CD4-positive, alpha-beta T cell treated with Interleukin-21 for 1 hour (primary cell): Measurements from ENCODE around the gene DYNC1H1.
"Not testable (repeated sequence)": the region's sequence is repeated elsewhere in the genome, so short reads cannot be mapped to it uniquely, and the experiment has no call there.

Experiments used
- DNase-seq: peaks from one replicate; pipeline ENCODE4 v3.0.0-alpha.2; 2020

The DYNC1H1 gene

DNA sequence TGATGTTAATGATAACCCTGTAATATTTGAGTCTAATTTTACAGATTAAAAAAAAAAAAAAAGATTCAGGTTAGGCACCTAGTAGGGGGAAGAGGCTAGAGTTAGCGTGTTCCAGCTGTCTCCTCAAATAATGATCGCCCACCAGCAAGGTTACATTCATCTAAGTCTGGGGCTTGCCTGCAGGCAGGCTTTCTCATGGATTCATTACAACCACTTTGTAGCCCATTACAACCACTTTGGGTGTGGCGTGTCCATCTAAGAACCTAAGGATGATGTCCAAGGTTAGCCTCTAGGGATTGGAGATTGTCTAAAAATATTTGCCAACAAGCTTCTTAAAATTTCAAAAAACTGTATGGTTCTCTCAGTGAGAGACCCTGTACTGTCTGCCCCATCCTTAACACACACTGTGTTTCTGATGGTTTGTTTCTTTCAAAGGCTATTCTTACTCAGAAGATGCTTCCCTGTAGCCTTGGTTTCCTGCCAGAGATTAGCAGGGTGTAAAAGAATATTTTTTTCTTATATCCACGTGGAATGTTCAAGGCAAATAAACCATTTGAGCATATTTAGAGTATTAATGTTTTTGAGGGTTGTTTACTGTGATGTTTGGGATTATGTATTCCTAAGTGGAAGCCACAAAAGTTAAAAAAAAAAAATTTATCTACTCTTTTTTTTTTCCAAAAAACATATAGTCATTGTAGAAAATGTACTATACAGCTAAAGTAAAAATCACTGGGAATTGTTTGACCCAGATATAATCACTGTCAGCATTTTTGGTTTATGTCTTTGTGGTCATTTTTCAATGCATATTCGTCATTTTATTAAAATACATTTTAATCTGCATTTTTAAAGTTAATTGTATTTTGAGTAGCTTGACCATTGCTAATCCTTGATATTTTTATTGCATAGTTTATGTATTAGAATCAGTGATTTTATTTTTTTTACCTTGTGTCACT lies 1.7 kb downstream of the DYNC1H1 start:
- no peak for DNase-seq

- DNase-seq, result no peak
Observed at GRCh38 chr14:101966742-101967141, 2.4 kb downstream of the DYNC1H1 start.

DNA sequence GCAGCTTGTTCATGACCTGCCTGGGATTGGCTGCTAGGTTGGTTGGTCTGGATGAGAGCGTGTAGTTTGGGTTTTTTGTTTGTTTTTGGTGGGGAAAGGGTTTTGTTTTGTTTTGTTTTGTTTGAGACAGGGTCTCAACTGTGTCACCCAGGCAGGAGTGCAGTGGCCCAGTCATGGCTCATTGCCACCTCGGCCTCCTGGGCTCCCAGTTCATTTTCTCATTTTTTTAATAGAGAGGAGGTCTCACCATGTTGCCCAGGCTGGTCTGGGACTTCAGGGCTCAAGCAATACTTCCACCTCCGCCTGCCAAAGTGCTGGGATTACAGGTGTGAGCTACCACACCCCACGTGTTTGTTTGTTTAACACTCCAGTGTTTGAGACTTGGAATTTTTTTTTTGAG lies 3.8 kb downstream of the DYNC1H1 start:
- no peak for DNase-seq

- no peak for DNase-seq
Observed at GRCh38 chr14:101969481-101969880, 5.1 kb downstream of the DYNC1H1 start.

GRCh38 chr14:101970830-101971400 lies 6.5 kb downstream of the DYNC1H1 start:
- no peak for DNase-seq

DNA sequence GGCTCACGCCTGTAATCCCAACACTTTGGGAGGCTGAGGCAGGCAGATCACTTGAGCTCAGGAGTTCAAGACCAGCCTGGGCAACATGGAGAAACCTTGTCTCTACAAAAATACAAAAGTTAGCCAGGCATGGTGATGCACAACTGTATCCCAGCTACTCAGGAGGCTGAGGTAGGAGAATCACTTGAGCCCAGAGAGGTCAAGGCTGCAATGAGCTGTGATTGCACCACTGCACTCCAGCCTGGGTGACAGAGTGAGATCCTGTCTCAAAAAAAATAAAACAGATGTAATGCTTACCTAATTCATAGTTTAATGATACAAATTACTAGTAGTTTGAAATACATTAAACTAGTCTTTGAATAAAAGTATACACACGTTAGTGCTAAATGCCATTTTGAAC lies 7.1 kb downstream of the DYNC1H1 start:
- DNase-seq, result not testable (repeated sequence)

DNA sequence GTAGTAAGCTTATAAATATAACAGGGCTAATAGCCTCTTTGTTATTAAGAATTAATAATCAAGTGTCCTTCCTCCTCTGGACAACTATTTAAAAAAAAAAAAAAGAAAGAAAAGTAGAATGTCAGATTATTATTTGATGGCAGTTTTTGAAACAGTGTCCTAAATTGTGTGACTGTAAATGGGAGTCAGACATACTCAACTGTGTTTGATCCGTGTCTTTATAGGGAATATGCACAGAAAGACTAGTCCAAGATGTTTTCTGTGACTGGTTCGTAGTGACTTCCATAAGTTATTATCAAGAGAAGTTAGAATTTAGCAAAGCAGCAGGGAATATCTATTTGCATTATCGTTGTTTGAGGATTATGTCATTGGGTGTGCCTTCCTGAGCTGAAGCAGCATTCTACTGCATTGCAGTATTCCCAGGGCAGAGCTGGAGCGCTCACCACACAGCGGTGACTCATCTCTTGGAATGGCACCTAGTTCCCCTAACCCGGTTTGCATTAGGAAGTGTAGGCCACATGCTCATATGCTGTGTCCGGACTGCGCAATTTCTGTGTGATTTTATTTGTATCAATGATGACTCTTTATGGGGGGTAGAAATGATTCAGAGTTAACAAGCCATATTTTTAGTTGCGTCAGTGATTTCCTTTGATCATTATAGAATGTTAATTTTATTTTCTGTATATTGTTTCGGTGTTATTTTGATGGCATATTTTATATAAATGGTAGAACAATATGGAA lies 7.9 kb downstream of the DYNC1H1 start:
- DNase-seq, result no peak

GRCh38 chr14:101973356-101973755 lies 9.0 kb downstream of the DYNC1H1 start:
- no peak for DNase-seq

- DNase-seq, result no peak
Observed at GRCh38 chr14:101975231-101975630, 10.9 kb downstream of the DYNC1H1 start.

- DNase-seq, result no peak
Observed at GRCh38 chr14:101977311-101978071, 13.1 kb downstream of the DYNC1H1 start.

DNA sequence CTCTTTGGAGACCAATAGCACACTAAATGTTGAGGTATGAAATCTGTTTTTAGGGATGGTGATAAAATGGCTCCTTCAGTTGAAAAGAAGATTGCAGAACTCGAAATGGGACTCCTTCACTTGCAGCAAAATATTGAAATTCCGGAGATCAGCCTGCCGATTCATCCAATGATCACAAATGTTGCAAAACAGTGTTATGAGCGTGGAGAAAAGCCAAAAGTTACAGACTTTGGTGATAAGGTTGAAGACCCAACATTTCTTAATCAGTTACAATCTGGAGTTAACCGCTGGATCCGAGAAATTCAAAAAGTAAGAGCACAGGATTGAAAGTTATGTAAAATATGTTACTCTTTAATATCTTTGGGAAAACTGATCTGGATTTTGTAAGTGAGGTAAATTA lies 15.3 kb downstream of the DYNC1H1 start:
- no peak for DNase-seq

- no peak for DNase-seq
Observed at GRCh38 chr14:101980251-101980650, 15.9 kb downstream of the DYNC1H1 start.

DNA sequence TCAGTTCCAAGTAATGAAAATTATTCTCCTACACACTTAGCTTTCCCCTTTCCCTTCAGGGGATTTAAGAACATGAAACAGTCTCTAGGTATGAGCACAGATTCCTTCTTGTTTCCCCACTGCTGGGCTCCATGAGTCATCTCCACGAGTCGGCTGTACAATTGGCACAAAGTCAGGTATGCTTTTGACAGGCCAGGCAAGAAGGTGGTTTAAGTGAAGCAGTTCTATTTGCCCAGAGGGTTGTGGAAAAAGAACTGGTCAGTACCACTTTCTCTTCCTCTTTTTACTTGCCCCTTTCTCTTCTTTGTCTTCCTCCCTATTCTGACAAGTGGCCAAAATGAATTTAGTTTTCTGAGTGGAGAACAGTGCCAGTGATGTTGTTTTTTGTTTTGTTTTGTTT lies 16.3 kb downstream of the DYNC1H1 start:
- DNase-seq, result no peak

- no peak for DNase-seq
Observed at GRCh38 chr14:101982621-101983020, 18.2 kb downstream of the DYNC1H1 start.

GRCh38 chr14:101984831-101985230 lies 20.5 kb downstream of the DYNC1H1 start:
- DNase-seq, result not testable (repeated sequence)

GRCh38 chr14:101985957-101986356 lies 21.6 kb downstream of the DYNC1H1 start:
- no peak for DNase-seq

DNA sequence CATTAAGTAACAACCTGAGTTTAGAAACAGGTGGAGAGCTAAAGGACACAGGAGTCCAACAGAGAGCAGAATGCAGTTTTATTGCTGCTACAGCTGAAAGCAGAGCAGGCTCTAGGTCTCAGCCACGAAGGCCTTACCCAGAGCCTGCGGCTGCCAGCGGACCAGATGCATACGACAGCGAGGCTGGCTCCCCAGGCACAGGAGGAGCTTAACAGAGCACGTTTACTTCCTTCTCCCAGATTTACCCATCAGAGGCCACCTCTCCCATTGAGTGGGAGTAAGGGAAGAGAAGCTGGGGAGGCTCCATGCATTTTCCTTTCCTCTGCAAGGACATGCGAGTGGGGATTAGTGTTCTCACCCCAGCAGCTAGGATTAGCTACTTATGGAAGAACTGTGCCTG lies 22.6 kb downstream of the DYNC1H1 start:
- no peak for DNase-seq

- DNase-seq, result no peak
Observed at GRCh38 chr14:101988377-101988776, 24.0 kb downstream of the DYNC1H1 start.

- no peak for DNase-seq
Observed at GRCh38 chr14:101991352-101991751, 27.0 kb downstream of the DYNC1H1 start.

DNA sequence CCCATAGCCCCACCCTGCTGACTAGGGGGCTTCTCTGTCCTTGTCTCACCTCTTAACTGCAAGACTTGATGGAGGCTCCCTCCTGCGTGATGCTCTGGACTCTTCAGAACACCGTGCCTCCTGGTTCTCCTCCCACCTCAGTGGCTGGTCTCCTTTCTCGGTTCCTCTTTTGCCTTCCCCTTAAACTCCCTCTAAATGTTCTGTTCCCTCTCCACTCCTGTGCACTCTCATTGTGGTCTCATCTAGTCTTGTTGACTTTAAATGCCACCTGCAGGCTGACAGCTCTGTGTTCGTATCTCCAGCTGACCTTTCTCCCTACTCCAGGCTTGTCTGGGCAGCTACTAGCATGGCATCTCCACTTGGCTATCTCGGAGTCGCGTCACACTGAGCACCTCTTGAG lies 28.3 kb downstream of the DYNC1H1 start:
- peak; percentile 4 for DNase-seq

DNA sequence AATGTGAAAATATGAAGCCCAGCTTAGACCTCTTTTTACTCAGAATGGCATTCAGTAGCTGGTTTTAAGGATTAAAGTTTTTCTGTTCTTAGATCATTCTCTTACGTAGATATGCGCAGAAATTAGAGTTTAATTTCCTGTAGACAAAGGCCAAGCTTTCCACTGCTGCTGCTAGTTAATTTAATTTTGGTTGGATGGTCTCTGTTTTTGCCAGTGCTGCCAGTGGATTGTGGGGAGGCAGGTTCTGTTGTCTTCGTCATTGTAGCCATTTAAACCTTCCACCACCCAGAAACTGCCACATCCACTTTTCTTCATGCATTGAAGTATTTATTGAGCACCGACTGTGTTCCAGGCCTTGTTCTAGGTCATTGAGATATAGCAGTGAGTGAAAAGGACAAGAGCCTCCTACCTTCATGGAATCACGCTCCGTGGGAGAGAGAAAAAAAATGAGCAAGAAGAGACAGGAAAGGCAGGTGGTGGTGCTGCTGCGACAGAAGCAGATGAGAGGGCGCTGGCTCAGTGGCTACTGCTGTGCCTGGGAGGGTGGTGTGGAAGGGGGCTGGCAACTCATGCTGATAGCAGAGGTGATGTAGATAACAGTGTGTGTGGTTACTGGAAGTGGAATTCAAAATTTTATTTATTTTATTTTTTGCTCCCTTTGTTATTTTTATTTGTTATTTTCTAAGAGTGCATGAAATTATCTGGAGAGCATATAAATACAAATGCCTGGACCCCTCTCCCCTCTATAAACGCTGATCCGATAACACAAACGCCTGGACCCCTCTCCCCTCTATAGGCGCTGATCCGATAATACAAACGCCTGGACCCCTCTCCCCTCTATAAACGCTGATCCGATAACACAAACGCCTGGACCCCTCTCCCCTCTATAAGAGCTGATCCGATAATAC lies 33.3 kb downstream of the DYNC1H1 start:
- DNase-seq, result no peak

GRCh38 chr14:102000902-102001301 lies 36.5 kb downstream of the DYNC1H1 start:
- DNase-seq, result no peak
